DMS53 treated with DMSO at 0.1 percent for 48 hours (cell line): ENCODE results near the gene SNUPN.

Source experiments
- DNase-seq: peaks from one replicate; lab custom pipeline; 2025; ENCODE audit not compliant: unreplicated experiment; lab: John Stamatoyannopoulos, UW

The SNUPN gene

DNA sequence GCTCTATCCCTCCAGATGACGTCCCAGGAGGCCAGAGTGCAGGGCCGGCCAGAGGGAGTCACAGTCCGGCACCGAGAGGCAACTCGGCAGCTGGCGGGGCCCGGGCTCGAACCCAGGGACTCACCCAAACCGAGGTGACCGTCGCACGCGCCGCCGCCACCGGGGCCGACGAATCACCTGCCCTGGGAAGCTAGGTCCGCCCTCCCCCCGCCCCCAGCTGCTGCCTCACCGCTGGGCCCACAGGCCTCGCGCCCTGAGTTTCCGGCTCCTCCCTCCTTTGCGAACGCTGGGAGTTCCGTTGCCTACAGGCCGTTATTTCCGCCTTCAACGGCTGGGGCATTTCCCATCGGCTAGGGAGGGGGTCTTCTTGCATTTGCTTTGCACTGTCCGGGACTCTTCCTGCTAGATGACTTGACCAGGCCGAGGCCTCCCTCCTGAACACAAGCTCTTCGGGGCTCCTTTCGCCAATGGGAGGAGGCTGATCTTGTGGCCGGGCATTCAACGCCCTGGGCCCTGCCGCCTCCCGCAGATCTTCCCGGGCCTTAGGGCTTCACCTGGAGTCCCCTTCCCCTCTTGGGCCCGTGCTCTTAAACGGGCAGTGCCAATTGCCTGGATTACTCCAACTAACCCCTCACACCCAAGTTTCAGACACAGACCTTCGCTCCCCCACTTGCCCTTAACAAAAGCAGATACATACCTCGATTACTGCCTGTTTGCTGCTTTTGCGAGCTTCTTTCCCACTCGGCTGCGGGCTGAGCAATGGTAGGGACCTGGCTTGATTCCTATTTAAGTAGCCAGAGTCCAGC is at the start of gene SNUPN:
Gene SNUPN, minus strand, starts transcription at position 184 of the 806 bp plus-strand sequence. CDS start 4,674 bp downstream, outside the sequence.
- peak; percentile 73 for DNase-seq

DNA sequence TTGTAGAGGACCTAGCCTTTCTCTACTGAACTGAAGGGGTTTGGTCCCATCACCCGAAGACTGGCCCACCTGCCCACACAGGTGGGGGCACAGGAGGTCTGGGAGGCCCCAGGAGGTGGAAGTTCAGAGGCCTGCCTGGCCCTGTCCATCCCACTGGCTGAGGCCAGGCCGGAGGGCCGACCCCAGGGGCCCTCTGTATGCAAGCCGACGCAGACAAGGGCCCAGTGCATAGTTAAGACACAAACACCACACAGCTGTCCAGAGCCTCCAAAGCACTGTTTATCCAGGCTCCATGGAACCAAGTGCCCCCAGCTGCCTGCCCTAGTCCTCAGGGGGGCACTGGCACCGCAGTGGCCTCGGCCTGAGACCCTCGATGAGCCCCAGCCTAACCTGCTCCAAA is 48.8 kb upstream of the SNUPN start:
- DNase-seq = no peak

DNA sequence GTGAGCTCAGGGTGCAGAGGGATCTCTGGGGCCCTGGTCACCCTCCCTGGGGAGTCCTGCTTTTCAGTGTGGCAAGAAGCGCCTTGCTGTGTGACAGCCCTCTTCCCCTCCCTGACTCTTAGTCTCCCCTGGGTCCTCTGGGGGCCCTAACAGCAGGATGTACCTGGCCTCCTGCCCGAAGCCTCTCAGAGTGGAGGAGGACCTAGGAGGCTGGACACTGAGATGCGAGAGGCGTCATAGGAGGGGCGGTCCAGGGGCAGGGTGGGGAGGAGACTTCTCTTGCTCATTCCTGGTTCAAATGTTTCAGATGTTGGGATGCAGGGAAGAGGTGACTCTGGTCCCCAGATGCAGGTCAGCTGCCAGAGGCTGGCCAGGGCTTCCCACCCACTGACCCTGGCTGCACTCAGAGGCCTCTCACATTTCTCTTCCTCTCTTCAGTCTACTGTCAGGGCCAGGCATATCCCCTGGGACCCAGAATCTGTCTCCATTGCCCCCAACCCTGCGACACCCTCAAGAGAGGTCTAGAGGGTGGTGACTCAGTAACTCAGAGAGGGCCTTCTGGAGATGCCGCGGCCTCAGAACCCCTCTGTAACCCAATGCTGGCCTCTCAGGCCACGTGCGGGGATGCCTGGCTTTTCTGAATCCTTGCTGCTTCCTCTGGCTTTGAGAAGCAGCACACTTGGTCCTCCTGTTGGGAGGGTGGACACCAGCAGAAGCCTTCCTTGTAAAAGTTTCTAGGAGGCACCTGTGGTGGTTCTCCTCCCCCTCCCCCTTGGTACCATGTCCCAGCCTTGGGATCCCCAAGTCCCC is 48.1 kb upstream of the SNUPN start:
- no peak for DNase-seq

DNA sequence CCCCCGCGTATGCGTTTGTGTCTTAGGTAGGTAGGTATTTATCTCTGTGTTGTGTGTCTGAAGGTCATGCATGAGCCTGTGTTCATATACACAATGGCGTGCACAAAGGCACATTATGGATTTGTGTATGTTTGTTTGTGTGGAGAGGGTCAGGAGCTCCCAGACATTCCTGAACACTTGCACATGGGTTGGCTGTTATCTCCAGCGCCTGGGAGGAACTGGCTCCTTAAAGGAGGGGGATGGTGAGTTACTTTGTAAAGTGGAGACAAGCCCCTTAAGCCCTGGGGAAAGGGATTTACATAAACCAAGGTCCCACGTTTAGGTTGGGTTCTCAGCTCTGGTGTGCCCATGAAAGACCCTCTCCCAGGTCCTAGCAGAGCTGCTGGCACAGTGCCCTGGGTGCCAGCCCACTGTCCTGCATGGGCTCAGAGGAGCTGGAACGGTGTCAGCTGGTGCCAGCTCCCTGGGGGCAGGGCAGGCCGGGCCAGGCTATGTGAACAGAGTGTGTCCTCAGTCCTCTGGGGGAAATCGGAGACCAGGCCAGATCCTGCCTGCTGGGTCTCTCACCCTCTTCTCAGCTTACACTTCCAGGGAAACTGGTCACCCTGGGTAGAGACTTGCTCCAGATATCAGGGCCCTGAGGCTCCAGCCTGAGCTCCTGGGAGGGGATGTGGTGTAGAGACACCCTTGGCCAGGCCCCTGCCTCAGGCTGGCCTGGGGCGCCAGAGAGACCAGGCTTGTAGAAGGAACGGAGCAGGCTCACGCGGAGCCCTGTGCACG is 47.3 kb upstream of the SNUPN start:
- no peak for DNase-seq

DNA sequence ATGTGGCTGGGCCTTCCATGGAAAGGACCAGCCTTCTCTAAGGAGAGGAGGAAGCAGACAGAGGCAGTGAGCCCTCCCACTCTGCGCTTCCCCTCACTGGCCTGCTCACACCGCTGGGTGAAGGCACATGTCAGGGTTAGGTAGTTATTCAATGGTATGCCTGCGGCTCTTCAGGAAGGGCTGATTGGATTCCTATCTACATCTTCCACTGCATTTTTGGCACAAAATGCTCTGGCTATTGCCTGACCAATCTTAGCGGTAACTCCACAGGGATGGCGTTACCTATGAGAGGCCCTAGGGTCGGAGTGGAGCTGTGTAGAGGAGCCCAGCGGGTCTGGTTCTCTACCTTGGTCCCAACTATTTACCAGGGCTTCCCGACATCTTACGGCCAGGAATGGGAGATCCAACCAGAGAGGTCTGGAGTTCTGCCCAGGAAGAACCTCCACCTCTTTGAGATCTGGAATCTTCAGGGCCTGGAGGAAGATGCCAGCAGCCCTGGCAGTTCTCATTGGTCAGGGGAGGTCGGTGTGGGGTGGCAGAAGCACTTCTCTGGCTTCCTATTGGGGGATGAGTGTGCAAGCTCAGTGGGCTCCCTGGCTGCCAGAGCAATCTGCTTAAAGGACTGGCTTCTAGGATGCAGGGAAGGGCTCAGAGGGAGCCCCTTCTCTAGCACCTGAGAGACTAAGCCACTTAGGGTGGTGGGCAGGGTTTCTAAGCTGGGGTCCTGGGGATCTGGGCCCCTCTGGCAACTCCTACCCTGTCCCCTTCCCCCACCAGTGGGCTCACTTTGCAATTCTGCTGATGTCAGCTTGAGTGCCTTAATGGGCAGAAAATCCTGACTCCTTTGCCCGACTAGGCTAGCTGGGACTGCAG is 46.4 kb upstream of the SNUPN start:
- no peak for DNase-seq

DNA sequence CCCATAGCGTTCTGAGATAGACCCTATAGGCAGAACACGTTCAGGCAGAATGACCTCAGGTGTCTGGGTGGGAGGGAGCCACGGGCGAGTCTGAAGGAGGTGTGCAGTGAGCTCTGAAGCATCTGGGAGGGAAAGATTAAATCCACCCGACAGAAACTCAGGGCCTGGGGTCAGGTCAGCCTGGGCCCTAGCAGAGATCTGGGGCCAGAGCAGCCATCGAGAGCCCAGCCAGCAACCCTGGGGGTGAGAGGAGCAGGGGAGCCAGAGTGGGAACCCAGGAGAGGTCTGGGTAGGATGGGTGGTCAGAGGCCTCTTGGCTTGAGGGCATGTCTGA is 44.3 kb upstream of the SNUPN start:
- no peak for DNase-seq

DNA sequence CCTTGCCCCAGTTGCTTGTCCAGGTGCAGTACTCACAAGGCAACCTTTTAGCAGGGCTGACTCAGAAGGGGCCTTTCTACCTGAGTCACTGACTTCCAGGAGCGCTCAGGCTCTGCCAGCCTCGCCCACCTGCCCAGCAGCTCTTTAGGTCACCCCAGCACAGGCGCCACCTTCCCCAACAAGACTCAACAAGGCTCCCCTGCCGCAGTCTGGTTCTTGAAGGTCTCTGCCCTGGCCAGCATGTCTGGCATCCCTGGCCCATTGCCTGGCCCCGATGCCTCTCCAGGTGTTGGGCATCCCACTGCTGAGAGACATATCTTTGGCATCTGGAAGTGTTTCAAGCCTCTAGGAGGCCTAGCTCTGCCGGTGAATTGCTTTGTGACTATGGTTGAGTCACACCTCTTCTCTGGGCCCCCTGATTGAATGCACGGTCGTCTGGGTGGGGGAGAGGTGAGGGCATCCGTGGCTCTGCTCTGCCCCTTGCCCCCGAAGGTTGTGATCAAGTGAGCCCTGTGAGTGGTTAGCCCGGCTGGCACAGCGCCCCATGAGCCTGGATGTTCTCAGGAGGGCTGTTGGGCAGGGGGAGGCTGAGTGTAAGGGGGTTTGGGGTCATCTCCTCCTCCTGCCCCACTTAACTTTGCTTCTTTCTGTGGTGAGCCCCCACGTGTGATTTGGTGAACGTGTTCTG is 43.8 kb upstream of the SNUPN start:
- DNase-seq = no peak

DNA sequence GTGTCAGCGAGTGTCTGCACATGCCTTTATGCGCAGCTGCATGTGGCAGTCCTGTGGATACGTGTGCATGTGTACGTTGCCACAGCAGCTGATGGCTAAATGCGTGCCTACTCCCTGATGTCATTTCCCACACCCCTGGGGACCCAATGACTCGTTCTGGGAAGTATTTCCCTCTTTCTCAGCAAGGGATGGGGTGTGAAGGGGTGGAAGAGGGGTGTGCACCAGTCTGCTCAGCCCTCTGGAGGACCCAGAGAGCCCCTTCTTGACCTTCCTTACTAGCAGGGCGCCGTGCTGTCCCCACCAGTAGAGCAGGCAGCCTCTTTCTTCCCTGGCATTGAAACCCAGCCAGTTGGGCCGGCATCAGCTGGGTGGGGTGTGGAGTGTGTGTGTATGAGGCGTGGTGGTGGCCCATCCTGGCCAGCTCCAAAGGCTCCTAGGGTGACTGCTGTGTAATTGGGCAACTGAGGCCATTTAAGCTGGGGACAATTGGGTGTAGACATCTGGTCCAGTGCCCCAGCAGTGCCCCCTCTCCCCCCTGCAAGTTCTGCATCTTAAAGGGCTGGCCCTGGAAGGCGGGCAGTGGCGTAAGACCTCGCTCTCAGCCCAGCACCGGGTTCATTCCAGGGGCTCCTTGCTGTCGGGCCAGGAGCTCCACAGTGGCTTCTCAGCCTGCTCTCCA is 41.4 kb upstream of the SNUPN start:
- no peak for DNase-seq

DNA sequence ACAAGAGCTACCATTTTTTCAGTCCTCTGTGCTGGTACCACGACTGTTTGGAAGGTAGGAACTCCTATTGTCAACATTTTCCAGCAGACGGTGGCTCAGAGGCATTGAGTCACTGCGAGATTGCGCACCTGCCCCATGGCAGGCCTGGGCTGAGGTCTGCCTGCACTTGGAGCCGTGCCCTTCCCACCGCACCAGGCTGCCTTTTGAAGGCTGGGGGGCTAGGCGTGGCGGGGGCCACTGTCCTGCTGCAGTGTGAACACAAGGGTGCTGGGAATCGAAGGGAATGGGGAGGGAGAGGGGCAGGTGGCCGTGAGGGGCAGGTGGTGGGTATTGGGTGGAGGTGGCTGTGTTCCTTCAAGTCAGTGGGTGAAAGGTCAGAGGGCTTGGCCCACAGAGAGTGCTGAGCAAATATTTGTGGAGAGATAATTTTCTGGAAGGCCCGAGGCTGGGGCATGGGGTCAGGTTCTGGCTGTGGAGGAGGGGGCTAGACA is 38.5 kb upstream of the SNUPN start:
- peak; percentile 51 for DNase-seq

DNA sequence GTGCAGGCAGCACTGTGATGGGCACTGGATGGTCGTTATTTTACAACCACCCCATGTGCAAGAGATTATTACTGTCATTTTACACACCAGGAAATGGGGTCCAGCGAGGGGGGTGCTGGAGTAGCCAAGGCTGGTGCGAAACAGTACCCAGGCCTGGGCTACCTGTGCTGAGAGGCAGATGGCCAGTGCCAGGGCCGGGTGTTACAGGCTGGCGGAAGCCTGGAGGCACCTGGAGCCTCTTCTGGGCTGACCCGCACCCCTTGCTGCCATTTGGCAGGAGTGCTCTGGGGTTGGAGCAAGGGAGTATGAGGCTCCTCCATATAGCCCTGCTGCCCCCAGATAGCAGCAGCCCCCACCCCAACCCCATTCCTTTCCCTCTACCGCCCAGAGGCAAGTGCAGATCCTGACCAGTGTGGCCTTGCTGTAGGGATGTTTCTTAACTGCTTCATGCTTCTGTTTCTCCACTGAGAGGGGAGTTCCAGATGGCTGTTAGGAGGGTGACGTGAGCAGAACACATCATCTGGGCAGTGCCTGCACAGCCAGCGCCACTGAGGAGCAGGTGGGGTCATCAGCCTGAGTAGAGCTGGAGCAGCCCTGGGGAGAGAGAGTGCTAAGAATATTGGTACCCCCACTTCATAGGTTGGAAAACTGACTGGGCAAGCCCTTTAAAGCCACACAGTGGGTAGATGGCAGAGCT is 37.4 kb upstream of the SNUPN start:
- DNase-seq = no peak

DNA sequence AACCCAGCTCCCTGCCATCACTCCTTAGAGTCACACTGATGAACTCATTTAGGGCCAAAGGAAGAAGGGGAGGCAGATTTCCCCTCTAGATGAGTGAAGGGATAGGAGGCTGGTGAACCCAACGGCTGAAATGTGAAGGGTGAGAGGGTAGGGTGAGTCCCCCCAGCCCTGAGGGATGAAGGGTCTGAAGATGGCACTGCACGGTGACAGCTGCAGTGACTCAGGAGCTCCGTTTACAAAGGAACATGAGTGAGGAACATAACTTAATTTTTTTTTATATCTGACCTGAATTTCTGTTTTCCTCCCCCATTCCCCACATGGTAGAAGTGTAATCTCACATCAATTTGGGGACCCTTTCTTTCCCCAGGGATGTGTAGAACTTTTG is 36.2 kb upstream of the SNUPN start:
- no peak for DNase-seq

DNA sequence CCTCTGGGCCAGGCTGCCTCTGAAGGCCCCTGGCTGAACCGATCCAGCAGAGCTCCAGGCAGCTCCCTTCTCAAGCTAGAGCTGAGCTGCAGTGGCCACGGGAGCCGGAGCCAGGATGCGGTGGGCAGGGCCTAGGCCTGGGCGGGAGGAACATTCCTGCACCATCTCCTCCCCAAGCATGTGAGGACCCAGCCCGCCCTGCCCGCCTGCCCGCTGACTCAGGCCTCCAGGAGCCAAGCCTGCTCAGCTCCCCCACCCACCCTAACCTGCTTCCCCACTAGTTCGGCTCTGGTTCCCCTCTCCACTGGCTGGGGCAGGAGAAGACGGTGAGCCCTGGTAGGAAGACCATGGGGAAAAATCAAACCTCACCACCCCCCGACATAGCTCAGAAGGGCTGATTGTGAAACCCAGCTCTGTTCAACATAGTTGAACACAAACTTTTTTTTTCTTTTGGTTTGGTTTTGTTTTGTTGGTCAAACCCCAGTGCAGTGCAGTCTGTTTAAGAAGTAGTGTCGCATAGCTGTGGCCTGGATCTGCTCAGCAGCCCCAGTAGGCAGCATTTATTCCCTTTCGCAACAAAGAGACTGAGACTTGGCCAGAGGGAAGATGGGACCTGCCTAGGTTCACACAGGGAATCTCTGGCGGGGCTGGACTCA is 35.7 kb upstream of the SNUPN start:
- no peak for DNase-seq

DNA sequence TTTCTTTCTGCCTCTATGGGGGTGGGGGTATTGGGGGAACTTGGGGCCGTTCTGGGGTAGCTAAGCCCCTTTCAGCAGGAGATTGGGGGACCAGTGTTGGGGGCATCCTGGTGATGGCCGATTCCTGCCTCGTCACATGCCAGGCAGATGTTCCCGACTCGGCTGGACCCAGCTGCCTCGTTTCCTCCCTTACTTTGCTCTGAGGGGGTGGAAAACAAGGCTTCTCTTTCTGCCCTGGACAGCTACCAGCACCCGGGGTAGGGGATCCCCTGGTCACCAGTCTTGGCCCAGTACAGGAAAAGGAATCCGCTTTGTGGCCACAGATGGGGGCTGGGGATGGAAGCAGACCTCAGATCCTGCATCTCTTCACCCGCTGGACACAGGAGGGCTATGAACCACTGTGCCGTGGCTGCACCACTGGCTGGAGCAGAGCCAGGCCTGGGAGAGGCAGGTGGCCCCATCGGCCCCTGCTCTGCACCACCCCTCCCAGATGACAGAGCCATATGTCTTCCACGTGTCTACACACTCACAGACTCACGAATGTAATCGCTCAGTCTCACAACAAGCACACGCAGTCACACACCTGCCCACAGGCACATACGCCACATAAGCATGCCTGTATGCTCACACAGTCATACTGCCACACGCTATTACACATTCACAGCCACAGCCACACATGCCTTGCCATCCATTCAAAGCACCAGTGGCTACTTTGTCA is 34.6 kb upstream of the SNUPN start:
- DNase-seq = no peak

DNA sequence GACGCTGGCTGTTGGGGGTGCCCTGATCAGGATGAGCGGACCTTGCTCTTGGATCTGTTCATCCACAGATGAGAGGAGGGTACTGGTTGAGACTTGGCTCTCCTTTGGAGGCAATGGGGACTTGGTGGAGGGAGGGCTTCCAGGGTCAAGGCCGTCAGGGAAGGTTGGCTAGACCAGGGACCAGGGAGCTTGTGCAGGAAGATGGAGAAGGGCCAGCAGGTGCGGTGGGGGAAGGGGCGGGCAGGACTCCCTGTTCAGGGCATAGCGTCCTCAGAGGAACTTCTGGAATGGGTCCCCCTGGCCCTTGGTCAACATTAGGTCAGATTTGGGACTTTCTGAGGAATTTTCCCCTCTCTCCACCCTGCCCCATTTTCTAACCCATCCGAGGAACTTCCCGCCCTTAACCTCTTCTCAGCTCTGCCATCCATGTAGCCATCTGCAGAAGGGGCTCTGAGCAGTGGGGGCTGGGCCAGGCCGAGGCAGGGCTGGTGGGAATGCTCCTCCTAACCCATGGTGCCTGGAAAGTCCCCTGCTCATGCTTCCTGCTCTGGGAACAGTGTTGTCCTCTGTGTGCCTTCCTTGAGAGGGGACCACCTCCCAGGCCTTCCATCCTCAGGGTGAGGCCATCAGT is 33.7 kb upstream of the SNUPN start:
- no peak for DNase-seq

DNA sequence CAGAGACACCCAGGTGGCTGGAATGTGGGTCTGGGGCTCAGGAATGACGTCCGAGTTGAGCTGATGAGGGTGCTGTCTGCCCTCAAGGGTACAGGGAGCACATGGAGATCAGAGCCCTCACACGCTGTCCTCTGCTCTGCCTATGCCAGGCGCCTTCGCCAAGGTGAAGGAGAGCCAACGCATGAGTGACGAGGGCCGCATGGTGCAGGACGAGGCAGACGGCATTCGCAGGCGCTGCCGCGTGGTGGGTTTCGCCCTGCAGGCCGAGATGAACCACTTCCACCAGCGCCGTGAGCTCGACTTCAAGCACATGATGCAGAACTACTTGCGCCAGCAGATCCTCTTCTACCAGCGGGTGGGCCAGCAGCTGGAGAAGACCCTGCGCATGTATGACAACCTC is 31.3 kb upstream of the SNUPN start:
- DNase-seq = no peak

DNA sequence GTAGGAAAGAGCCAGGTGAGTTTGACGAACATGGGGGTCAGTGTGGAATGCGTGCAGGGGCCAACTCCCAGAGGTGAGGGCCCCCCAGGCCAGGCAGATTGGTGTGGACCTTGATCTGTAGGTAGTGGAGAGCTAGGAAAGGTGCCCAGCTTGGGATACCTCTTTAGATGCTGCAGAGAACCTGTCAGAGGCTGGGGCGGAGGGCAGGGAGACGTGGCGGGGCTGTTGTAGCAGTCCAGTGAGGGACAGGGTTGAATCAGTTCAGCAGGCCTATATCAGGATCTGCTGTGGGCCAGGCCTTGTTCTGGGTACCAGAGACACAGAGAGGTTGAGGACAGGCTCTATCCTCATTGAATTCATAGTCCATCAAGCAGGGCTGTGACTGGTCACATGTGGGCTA is 30.8 kb upstream of the SNUPN start:
- no peak for DNase-seq

DNA sequence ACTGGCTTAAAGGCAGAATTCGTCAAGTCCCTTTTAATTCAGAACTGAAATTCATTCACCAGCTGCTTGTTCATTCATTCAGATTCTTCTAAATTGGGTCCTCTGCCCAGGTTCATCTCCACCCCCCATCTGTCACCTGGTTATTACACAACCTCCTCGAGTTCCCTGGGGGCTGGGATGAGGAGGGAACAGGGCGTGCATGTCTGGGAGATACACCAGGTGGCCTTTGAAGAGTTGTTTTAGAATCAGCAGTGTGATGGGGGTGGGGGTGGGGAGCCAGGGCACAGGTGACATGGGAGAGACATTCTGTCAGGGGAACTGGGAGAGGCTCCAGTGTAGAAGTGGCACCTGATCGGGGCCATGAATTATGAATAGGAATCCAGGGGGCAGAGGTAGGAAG is 30.4 kb upstream of the SNUPN start:
- DNase-seq = peak; percentile 12
